ENCODE measurements around the gene SH2D4B.

DNA sequence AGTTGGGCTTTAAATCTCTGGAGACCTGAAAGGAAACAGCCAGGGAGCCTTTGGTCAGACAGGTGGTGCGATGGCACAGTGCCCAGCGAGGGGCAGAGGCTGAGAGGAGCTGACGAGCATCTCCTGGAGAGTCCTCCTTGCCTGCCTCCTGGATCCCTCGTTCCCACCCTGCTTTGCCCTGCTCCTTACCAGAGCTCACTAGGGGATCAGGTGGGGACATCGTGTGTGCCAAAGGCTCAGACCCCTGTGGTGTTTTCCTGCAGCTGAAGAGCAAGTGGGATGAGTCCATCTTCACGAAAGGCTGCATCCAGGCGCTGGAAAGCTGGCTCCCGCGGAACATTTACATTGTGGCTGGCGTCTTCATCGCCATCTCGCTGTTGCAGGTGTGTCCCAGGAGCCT lies 21.8 kb upstream of the SH2D4B start:
- TF ChIP-seq, protein P1, sequence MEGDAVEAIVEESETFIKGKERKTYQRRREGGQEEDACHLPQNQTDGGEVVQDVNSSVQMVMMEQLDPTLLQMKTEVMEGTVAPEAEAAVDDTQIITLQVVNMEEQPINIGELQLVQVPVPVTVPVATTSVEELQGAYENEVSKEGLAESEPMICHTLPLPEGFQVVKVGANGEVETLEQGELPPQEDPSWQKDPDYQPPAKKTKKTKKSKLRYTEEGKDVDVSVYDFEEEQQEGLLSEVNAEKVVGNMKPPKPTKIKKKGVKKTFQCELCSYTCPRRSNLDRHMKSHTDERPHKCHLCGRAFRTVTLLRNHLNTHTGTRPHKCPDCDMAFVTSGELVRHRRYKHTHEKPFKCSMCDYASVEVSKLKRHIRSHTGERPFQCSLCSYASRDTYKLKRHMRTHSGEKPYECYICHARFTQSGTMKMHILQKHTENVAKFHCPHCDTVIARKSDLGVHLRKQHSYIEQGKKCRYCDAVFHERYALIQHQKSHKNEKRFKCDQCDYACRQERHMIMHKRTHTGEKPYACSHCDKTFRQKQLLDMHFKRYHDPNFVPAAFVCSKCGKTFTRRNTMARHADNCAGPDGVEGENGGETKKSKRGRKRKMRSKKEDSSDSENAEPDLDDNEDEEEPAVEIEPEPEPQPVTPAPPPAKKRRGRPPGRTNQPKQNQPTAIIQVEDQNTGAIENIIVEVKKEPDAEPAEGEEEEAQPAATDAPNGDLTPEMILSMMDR (IDR thresholded peaks at IDR 0.05 in 2 of 3, conservative IDR thresholded peaks at IDR 0.05 in 1 of 3; ENCODE audit: control insufficient read depth in 2 of 3, extremely low read depth in 1 of 3, insufficient read depth in 1 of 3, low read depth in 3 of 3, low read length in 3 of 3): no peak
- TF ChIP-seq SMAD5 (IDR thresholded peaks at IDR 0.05; ENCODE audit: low read depth) (no peak), ELK1 (IDR thresholded peaks at IDR 0.05; ENCODE audit: low read depth, low read length) (no peak), NFYB (IDR thresholded peaks at IDR 0.05; ENCODE audit: insufficient read depth, low read depth, low read length) (no peak), CHD2 (IDR thresholded peaks at IDR 0.05; ENCODE audit: borderline replicate concordance, low read depth, low read length) (no peak), SRF (IDR thresholded peaks at IDR 0.05; ENCODE audit: low read depth in 2 of 2, low read length in 2 of 2) (no peak), TAF1 (IDR thresholded peaks at IDR 0.05; ENCODE audit: borderline replicate concordance, low read depth, low read length) (no peak), FOXM1 (IDR thresholded peaks at IDR 0.05; ENCODE audit: low read depth, low read length) (no peak), PBX3 (IDR thresholded peaks at IDR 0.05; ENCODE audit: insufficient replicate concordance, low read depth, low read length) (no peak), MYC (IDR thresholded peaks at IDR 0.05; ENCODE audit: insufficient read depth, insufficient read length, insufficient replicate concordance, low read length, severe bottlenecking) (no peak), EZH2 (IDR thresholded peaks at IDR 0.05; ENCODE audit: borderline replicate concordance, control insufficient read depth, low read depth, low read length) (no peak), TCF12 (IDR thresholded peaks at IDR 0.05; ENCODE audit: low read depth, low read length) (no peak), CBX5 (IDR thresholded peaks at IDR 0.05; ENCODE audit: low read depth) (no peak)
